Measurements from ENCODE around the gene TUBA4A. TPM values are rescaled to one million over a fixed set of nuclear protein-coding genes. Genes with fewer than 3 reads are reported as not detected.

The TUBA4A gene
- polyA plus RNA-seq, 1 experiment: 23.0 TPM

- peaks cover 10% of the 10 kb centered on the region for H3K36me3 ChIP-seq (ENCODE audit: control insufficient read depth, insufficient read depth, low read length)
- no peak for TF ChIP-seq CTCF (IDR thresholded peaks at IDR 0.05; ENCODE audit: insufficient read depth, low read depth, low read length)
- ChIA-PET CTCF (interaction anchor here (0.9 to 9.5 kb wide), 7 partner anchors 13 to 78 kb away, joined by 3 to 61 read pairs (median 6); partner anchors contain the start of gene DNAJB2), POLR2A (interaction anchor here (1.3 to 1.4 kb wide), 2 partner anchors 19 to 30 kb away, joined by 3 to 5 read pairs; partner anchors contain the start of genes ANKZF1, ATG9A and DNAJB2)
- no peaks in the 10 kb centered on the region for H3K27me3 ChIP-seq (ENCODE audit: control insufficient read depth, insufficient read depth, low read length)
- no peak overlapping the region for H3K4me3 ChIP-seq (ENCODE audit: low read depth, low read length)
- no peak for DNase-seq (ENCODE audit: low read depth)
Observed at GRCh38 chr2:219248845-219249202, 4.9 kb downstream of the TUBA4A start.

- Histone ChIP-seq H3K27me3 (ENCODE audit: control insufficient read depth, insufficient read depth, low read length) (no peaks in the 10 kb centered on the region), H3K4me3 (ENCODE audit: low read depth, low read length) (no peak overlapping the region), H3K36me3 (ENCODE audit: control insufficient read depth, insufficient read depth, low read length) (peaks cover 10% of the 10 kb centered on the region)
- no peak for TF ChIP-seq CTCF (IDR thresholded peaks at IDR 0.05; ENCODE audit: insufficient read depth, low read depth, low read length)
- ChIA-PET POLR2A (interaction anchor here (1.3 kb wide), 1 partner anchor 18 kb away, joined by 3 read pairs; the partner anchor contains the start of genes ANKZF1 and ATG9A), CTCF (interaction anchor here (0.9 to 9.5 kb wide), 4 partner anchors 26 to 47 kb away, joined by 3 to 61 read pairs (median 9); partner anchors contain the start of gene DNAJB2)
- no peak for DNase-seq (ENCODE audit: low read depth)
Observed at GRCh38 chr2:219247678-219248642, 5.8 kb downstream of the TUBA4A start.

- DNase-seq (ENCODE audit: low read depth): no peak
- H3K27me3 ChIP-seq (ENCODE audit: control insufficient read depth, insufficient read depth, low read length): no peaks in the 10 kb centered on the region
- CTCF ChIA-PET: interaction anchor here (0.7 to 3.7 kb wide), 4 partner anchors 48 to 284 kb away, joined by 3 to 22 read pairs (median 4); no protein-coding TSS in a partner anchor
- H3K36me3 ChIP-seq (ENCODE audit: control insufficient read depth, insufficient read depth, low read length): peaks cover 10% of the 10 kb centered on the region
- POLR2A ChIA-PET: no interaction called here
- TF ChIP-seq CTCF (IDR thresholded peaks at IDR 0.05; ENCODE audit: insufficient read depth, low read depth, low read length): no peak
- no peak overlapping the region for H3K4me3 ChIP-seq (ENCODE audit: low read depth, low read length)
Observed at GRCh38 chr2:219246559-219246958, 7.2 kb downstream of the TUBA4A start.

GRCh38 chr2:219245899-219246230, 7.9 kb downstream of the TUBA4A start:
- POLR2A ChIA-PET: interaction anchor here (0.6 to 1.1 kb wide), 2 partner anchors 16 to 65 kb away, joined by 3 to 5 read pairs; partner anchors contain the start of genes ANKZF1 and ATG9A
- no peak for DNase-seq (ENCODE audit: low read depth)
- CTCF ChIA-PET: interaction anchor here (0.7 to 3.7 kb wide), 8 partner anchors 16 to 285 kb away, joined by 3 to 22 read pairs (median 5); partner anchors contain the start of genes ANKZF1, ATG9A and DNAJB2
- peaks cover 10% of the 10 kb centered on the region for H3K36me3 ChIP-seq (ENCODE audit: control insufficient read depth, insufficient read depth, low read length)
- no peaks in the 10 kb centered on the region for H3K27me3 ChIP-seq (ENCODE audit: control insufficient read depth, insufficient read depth, low read length)
- H3K4me3 ChIP-seq (ENCODE audit: low read depth, low read length): peak overlapping the region; percentile 90
- no peak for TF ChIP-seq CTCF (IDR thresholded peaks at IDR 0.05; ENCODE audit: insufficient read depth, low read depth, low read length)
